ENCODE results near the gene MAN1A1. TPM values are rescaled to one million over a fixed set of nuclear protein-coding genes. Genes with fewer than 3 reads are reported as not detected.

The MAN1A1 gene
- total and polyA plus RNA-seq, 2 of the 8 experiments (the other 6 are each of a cell fraction or from before 2014, with no cell fraction given): 1.8 to 5.4 TPM

DNA sequence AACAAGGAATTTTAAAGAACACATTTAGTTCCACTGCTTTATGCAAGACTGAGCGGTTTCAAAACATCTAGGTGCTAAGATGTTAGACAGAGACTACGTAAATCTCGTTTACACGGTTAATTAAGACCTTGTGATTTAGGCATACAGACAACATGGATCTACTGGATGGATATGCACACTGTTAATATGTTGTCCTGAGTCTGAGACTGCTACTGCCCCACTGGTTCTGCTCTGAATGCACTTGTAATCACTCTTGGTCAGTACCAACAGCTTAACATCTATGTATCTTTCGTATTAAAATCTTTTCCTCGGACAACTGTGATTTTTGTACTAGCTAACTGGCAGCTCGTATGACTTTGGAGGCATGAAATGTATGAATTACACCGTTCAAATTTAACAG, 3.1 kb downstream of the MAN1A1 start:
- Histone ChIP-seq H2BK20ac (ENCODE audit: low read length) (no peak overlapping the region), H2BK15ac (ENCODE audit: low read length) (no peak overlapping the region), H3K4me2 (ENCODE audit: insufficient read depth in 1 of 2, low read depth in 2 of 2, low read length in 2 of 2) (no peak overlapping the region), H3K36me3 (ENCODE audit: control insufficient read depth in 2 of 4, insufficient read depth in 4 of 4, low read length in 3 of 4) (no peaks in the 10 kb centered on the region), H3K9ac (replicated peaks in 1 of 4; ENCODE audit: extremely low read depth in 1 of 4, low read depth in 3 of 4, low read length in 3 of 4) (no peak overlapping the region), H3K79me1 (ENCODE audit: low read depth, low read length) (no peaks in the 10 kb centered on the region), H3K79me2 (ENCODE audit: control insufficient read depth in 1 of 2, insufficient read depth in 2 of 2, low read length in 2 of 2) (no peaks in the 10 kb centered on the region), H4K8ac (ENCODE audit: extremely low read depth, insufficient read depth, low read length) (no peak overlapping the region), H3K23me2 (ENCODE audit: low read depth, low read length) (peaks cover 15% of the 10 kb centered on the region; the same call in 1 of the 2 replicates), H3K23ac (ENCODE audit: insufficient read length) (no peak overlapping the region), H2AK5ac (ENCODE audit: low read depth, low read length) (no peak overlapping the region), H2BK120ac (replicated peaks; ENCODE audit: low read depth, low read length) (no peak overlapping the region), H3K4me1 (replicated peaks in 1 of 4; ENCODE audit: control insufficient read depth in 3 of 4, insufficient read depth in 4 of 4, low read length in 3 of 4) (peaks cover 2 to 7% (median 4%) of the 10 kb centered on the region in 4 experiments; a peak in 4 of 7 replicates), H3K18ac (ENCODE audit: extremely low read depth, low read length) (no peak overlapping the region), H3K56ac (replicated peaks; ENCODE audit: insufficient read length, low read depth, low read length) (no peak overlapping the region), H2BK5ac (ENCODE audit: low read depth, low read length) (no peak overlapping the region), H3K27ac (ENCODE audit: low read depth, low read length) (no peak overlapping the region), H4K5ac (ENCODE audit: insufficient read length, low read depth, low read length) (no peak overlapping the region), H3K9me3 (ENCODE audit: insufficient read depth in 2 of 2, low read depth in 1 of 2, low read length in 1 of 2) (no peaks in the 10 kb centered on the region), H3K14ac (ENCODE audit: insufficient read length) (no peak overlapping the region), H4K20me1 (replicated peaks in 1 of 2; ENCODE audit: control insufficient read depth in 1 of 2, insufficient read depth in 2 of 2, low read length in 2 of 2) (no peaks in the 10 kb centered on the region), H3K4ac (replicated peaks; ENCODE audit: insufficient read length, low read depth, low read length) (no peak overlapping the region), H4K91ac (replicated peaks; ENCODE audit: insufficient read length, low read length) (no peak overlapping the region), H2BK12ac (ENCODE audit: low read depth, low read length) (no peak overlapping the region), H3K4me3 (ENCODE audit: extremely low read depth in 1 of 4, insufficient read depth in 2 of 4, low read depth in 3 of 4, low read length in 4 of 4) (no peak overlapping the region), H2AFZ (ENCODE audit: low read length) (no peak overlapping the region), H3K27me3 (replicated peaks in 1 of 4; ENCODE audit: control insufficient read depth in 3 of 4, extremely low read depth in 1 of 4, insufficient read depth in 3 of 4, low read length in 3 of 4) (peaks cover 0 to 18% (median 14%) of the 10 kb centered on the region in 4 experiments; a peak in 6 of 7 replicates)
- CTCF ChIA-PET (ENCODE audit: partially characterized antibody): interaction anchor here (0.6 to 3.6 kb wide), 6 partner anchors 12 to 633 kb away, joined by 3 to 23 read pairs (median 3); no protein-coding TSS in a partner anchor
- TF ChIP-seq HDAC2 (IDR thresholded peaks at IDR 0.05; ENCODE audit: borderline replicate concordance in 1 of 2, low read depth in 2 of 2, low read length in 2 of 2) (no peak), BRCA1 (IDR thresholded peaks at IDR 0.05; ENCODE audit: low read depth, low read length) (no peak), SRF (IDR thresholded peaks at IDR 0.05; ENCODE audit: low read depth, low read length) (no peak), TBP (IDR thresholded peaks at IDR 0.05; ENCODE audit: low read depth, low read length) (no peak), SP4 (IDR thresholded peaks at IDR 0.05; ENCODE audit: low read length) (no peak), HDAC6 (IDR thresholded peaks at IDR 0.05; ENCODE audit: low read depth, low read length) (no peak), RXRA (IDR thresholded peaks at IDR 0.05; ENCODE audit: insufficient read depth, low read depth, low read length) (no peak), KDM1A (IDR thresholded peaks at IDR 0.05; ENCODE audit: borderline replicate concordance, low read length) (no peak)
- TF ChIP-seq, protein P1, sequence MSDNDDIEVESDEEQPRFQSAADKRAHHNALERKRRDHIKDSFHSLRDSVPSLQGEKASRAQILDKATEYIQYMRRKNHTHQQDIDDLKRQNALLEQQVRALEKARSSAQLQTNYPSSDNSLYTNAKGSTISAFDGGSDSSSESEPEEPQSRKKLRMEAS (IDR thresholded peaks at IDR 0.05): no peak
- TF ChIP-seq, protein P2, sequence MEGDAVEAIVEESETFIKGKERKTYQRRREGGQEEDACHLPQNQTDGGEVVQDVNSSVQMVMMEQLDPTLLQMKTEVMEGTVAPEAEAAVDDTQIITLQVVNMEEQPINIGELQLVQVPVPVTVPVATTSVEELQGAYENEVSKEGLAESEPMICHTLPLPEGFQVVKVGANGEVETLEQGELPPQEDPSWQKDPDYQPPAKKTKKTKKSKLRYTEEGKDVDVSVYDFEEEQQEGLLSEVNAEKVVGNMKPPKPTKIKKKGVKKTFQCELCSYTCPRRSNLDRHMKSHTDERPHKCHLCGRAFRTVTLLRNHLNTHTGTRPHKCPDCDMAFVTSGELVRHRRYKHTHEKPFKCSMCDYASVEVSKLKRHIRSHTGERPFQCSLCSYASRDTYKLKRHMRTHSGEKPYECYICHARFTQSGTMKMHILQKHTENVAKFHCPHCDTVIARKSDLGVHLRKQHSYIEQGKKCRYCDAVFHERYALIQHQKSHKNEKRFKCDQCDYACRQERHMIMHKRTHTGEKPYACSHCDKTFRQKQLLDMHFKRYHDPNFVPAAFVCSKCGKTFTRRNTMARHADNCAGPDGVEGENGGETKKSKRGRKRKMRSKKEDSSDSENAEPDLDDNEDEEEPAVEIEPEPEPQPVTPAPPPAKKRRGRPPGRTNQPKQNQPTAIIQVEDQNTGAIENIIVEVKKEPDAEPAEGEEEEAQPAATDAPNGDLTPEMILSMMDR (IDR thresholded peaks at IDR 0.05; ENCODE audit: control extremely low read depth in 1 of 3, insufficient read depth in 1 of 3, low read depth in 1 of 3, low read length in 3 of 3): no peak
- POLR2A ChIA-PET (ENCODE audit: partially characterized antibody): no interaction called here
- FAIRE-seq (no peak), DNase-seq (ENCODE audit: low read depth in 1 of 2, low spot score in 2 of 2) (no peak)
- 93% methylated on average over 8 of the region's 8 CpGs; no CpG with 5 or more reads in 1 of the 2 experiments for WGBS, 2 experiments (ENCODE audit: extremely low coverage in 1 of 2, insufficient coverage in 1 of 2, insufficient read length in 1 of 2, insufficient replicate concordance in 2 of 2, low coverage in 1 of 2, low lambda C conversion rate in 2 of 2, missing lambda C conversion rate in 1 of 2)
